Measurements from ENCODE around the gene ITPRIP.

DNA sequence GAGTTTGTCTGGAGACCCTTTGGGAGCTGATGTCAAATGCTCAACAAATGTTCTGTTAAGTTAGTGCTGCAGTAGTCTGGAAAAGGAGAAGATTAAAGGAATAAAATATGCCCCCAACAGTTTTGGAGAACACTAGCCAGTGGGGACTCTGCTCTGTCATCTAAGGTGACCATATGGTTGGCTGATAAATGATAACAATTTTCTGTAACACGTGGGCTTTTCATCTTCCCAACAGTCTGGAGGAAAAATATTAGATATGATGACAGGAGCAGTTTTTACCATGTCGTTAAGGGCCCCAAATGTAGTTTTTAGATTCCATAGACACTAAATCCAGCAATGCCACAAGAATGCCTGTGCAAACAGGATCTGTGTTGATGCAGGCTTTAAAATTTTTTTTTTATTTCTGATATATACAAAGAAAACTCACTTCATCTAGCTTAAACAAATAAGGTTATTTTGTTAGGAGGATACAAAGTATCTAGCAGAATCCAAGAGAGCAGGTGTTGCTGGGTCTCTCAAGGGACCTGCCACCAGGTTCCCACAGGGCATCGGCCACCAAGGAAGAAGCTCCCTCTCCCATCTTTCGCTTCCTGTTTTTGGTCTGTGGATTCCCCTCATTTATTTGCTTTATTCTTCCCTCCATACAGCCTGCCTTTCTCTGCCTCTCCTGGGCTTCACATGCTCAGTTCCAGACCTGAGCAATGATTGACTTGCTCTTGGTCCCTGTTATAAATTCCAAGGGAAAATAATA lies 9.2 kb upstream of the ITPRIP start:
- TF ChIP-seq POLR2A (IDR thresholded peaks at IDR 0.05) (no peak), POLR2AphosphoS5 (IDR thresholded peaks at IDR 0.05) (no peak)
- TF ChIP-seq, protein P1, sequence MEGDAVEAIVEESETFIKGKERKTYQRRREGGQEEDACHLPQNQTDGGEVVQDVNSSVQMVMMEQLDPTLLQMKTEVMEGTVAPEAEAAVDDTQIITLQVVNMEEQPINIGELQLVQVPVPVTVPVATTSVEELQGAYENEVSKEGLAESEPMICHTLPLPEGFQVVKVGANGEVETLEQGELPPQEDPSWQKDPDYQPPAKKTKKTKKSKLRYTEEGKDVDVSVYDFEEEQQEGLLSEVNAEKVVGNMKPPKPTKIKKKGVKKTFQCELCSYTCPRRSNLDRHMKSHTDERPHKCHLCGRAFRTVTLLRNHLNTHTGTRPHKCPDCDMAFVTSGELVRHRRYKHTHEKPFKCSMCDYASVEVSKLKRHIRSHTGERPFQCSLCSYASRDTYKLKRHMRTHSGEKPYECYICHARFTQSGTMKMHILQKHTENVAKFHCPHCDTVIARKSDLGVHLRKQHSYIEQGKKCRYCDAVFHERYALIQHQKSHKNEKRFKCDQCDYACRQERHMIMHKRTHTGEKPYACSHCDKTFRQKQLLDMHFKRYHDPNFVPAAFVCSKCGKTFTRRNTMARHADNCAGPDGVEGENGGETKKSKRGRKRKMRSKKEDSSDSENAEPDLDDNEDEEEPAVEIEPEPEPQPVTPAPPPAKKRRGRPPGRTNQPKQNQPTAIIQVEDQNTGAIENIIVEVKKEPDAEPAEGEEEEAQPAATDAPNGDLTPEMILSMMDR (IDR thresholded peaks at IDR 0.05) = no peak

All from gastroesophageal sphincter (tissue), 3 donors.